ENCODE results near the gene CCDC68.

DNA sequence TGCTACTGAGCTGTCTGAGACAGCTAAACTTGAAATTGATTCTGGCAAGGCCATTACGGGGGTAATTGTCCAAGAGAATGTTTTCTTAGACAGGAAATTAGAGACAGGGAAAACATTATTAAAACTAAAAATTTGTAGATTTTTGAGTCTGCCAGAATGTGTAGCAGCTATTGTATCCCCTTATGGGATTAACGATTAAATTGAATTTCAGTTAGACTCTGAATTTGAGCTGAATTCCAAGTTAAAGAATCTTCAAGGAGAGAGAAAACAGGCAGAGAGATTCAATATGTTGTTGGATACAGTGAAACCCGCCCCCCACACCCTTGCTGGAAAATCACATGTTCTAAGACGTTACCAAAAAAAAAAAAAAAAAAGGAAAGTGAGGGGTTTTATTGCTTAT, 32.7 kb upstream of the CCDC68 start:
- TF ChIP-seq HCFC1 (IDR thresholded peaks at IDR 0.05; ENCODE audit: low read depth, low read length) (no peak), ZNF138 (CRISPR knock-in tag; IDR thresholded peaks at IDR 0.05; ENCODE audit: low read depth) (no peak), IRF2 (CRISPR knock-in tag; IDR thresholded peaks at IDR 0.05) (no peak), ZFP41 (CRISPR knock-in tag; IDR thresholded peaks at IDR 0.05; ENCODE audit: borderline replicate concordance) (no peak)
- TF ChIP-seq, protein P1, sequence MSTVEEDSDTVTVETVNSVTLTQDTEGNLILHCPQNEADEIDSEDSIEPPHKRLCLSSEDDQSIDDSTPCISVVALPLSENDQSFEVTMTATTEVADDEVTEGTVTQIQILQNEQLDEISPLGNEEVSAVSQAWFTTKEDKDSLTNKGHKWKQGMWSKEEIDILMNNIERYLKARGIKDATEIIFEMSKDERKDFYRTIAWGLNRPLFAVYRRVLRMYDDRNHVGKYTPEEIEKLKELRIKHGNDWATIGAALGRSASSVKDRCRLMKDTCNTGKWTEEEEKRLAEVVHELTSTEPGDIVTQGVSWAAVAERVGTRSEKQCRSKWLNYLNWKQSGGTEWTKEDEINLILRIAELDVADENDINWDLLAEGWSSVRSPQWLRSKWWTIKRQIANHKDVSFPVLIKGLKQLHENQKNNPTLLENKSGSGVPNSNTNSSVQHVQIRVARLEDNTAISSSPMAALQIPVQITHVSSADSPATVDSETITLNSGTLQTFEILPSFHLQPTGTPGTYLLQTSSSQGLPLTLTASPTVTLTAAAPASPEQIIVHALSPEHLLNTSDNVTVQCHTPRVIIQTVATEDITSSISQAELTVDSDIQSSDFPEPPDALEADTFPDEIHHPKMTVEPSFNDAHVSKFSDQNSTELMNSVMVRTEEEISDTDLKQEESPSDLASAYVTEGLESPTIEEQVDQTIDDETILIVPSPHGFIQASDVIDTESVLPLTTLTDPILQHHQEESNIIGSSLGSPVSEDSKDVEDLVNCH (CRISPR knock-in tag; IDR thresholded peaks at IDR 0.05), result no peak
- TF ChIP-seq, protein P2, sequence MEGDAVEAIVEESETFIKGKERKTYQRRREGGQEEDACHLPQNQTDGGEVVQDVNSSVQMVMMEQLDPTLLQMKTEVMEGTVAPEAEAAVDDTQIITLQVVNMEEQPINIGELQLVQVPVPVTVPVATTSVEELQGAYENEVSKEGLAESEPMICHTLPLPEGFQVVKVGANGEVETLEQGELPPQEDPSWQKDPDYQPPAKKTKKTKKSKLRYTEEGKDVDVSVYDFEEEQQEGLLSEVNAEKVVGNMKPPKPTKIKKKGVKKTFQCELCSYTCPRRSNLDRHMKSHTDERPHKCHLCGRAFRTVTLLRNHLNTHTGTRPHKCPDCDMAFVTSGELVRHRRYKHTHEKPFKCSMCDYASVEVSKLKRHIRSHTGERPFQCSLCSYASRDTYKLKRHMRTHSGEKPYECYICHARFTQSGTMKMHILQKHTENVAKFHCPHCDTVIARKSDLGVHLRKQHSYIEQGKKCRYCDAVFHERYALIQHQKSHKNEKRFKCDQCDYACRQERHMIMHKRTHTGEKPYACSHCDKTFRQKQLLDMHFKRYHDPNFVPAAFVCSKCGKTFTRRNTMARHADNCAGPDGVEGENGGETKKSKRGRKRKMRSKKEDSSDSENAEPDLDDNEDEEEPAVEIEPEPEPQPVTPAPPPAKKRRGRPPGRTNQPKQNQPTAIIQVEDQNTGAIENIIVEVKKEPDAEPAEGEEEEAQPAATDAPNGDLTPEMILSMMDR (CRISPR knock-in tag; IDR thresholded peaks at IDR 0.05), result no peak
- TF ChIP-seq, protein P3, sequence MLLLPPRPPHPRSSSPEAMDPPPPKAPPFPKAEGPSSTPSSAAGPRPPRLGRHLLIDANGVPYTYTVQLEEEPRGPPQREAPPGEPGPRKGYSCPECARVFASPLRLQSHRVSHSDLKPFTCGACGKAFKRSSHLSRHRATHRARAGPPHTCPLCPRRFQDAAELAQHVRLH (CRISPR knock-in tag; IDR thresholded peaks at IDR 0.05; ENCODE audit: borderline replicate concordance, low read depth), result no peak
- TF ChIP-seq, protein P4, sequence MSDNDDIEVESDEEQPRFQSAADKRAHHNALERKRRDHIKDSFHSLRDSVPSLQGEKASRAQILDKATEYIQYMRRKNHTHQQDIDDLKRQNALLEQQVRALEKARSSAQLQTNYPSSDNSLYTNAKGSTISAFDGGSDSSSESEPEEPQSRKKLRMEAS (IDR thresholded peaks at IDR 0.05), result no peak

Measured in HepG2 (cell line).